BJ (cell line): ENCODE measurements around the gene OR10H1. TPM values are rescaled to one million over a fixed set of nuclear protein-coding genes. Genes with fewer than 3 reads are reported as not detected.

ENCODE experiments used
- CTCF ChIA-PET: fragments of 350-600 bp; formaldehyde crosslinking; extraction: SDS; loops from one replicate; lab custom pipeline; 2021; ENCODE audit warnings: antibody characterized with exemption, inconsistent platforms; lab: Yijun Ruan, JAX
- POLR2A ChIA-PET: fragments of 300-600 bp; sonication (Branson Sonifier 250); formaldehyde crosslinking; extraction: SDS; loops from one replicate; lab custom pipeline; 2021; ENCODE audit warnings: antibody characterized with exemption; lab: Charles Lee
- DNase-seq: peaks from one replicate; pipeline ENCODE4 v3.0.0-alpha.2; 2011; ENCODE audit warnings: low read depth
- H3K27me3 ChIP-seq: 2 replicates; pipeline ENCODE4 v1.6.0; 2011; ENCODE audit warnings: low read length; ENCODE audit not compliant: control insufficient read depth, insufficient read depth
- H3K36me3 ChIP-seq: 2 replicates; pipeline ENCODE4 v1.5.1; 2011; ENCODE audit warnings: low read length; ENCODE audit not compliant: control insufficient read depth, insufficient read depth
- H3K4me3 ChIP-seq: 2 replicates; pipeline ENCODE4 v1.5.1; 2011; ENCODE audit warnings: low read depth, mild to moderate bottlenecking, control low read depth, low read length
- CTCF ChIP-seq: IDR thresholded peaks from 2 replicates; pipeline ENCODE4 v1.5.1; 2011; ENCODE audit warnings: low read depth, mild to moderate bottlenecking, control low read depth, inconsistent platforms, low read length, moderate library complexity; ENCODE audit not compliant: insufficient read depth
- polyA plus RNA-seq: library from polyadenylated mRNA; depleted of rRNA; stranded (reverse); fragments of >200 nt; gene quantifications from 2 replicates; pipeline ENCODE4 v1.2.3, GENCODE V29; 2011

Gene OR10H1
- polyA plus RNA-seq, 1 experiment, result not detected

DNA sequence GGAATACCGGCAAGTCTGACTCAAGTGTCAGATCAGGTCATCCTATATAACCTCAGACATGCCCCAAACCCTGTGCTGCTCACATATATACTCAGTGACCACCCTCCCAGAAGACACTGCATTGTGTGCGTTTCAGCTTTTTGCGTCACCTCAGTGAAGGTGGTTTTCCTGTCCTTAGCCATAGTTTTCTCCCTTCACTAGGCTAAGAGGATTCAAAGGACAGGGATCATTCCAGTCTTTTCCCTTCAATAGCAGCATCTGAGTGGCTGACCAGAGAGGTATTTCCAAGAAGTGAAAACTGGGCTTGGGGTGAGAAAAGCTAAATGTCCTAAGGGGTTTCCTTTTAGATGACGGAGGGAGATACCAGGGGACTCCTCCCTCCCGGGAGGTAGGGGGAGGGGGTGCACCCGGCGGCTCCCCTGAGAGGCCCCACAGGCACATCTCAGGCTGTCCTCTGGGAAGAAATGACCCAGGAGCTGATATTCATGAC lies 12.7 kb upstream of the OR10H1 start:
- H3K27me3 ChIP-seq, result no peaks in the 10 kb centered on the region
- POLR2A ChIA-PET, result no interaction called here
- H3K36me3 ChIP-seq, result no peaks in the 10 kb centered on the region
- TF ChIP-seq CTCF, result no peak
- DNase-seq, result no peak
- CTCF ChIA-PET, result no interaction called here
- H3K4me3 ChIP-seq, result no peak overlapping the region

- CTCF ChIA-PET, result no interaction called here
These were observed 10.3 kb upstream of the OR10H1 start for GRCh38 chr19:15825753-15826152.

GRCh38 chr19:15820646-15821045 lies 5.2 kb upstream of the OR10H1 start:
- DNase-seq, result no peak
- no peak for TF ChIP-seq CTCF
- ChIA-PET POLR2A (no interaction called here), CTCF (no interaction called here)
- Histone ChIP-seq H3K4me3 (no peak overlapping the region), H3K27me3 (no peaks in the 10 kb centered on the region), H3K36me3 (no peaks in the 10 kb centered on the region)

More at GRCh38 chr19:15825753-15826152, 10.3 kb upstream of the OR10H1 start:
- Histone ChIP-seq H3K4me3 (no peak overlapping the region), H3K27me3 (no peaks in the 10 kb centered on the region), H3K36me3 (no peaks in the 10 kb centered on the region)
- DNase-seq, result no peak
- no peak for TF ChIP-seq CTCF
- POLR2A ChIA-PET, result no interaction called here

DNA sequence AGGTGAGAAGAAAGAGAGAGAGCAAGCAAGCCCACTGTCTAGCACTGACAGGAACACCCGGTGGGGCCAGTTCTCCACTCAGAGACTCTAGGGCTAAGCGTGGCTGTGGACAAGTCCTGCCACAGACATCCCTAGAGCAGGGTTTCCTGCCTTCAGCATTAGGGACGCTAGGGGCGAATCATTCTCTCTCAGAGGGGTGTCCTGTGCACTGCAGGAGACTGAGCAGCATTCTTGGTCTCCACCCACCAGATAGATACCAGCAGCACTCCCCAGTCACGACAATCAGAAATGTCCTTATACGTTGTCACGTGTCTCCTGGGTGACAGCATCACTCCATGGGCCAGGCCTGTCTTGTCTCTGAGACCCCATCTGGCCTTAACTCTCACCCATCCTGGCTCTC lies 1.5 kb downstream of the OR10H1 start:
- Histone ChIP-seq H3K4me3 (no peak overlapping the region), H3K36me3 (no peaks in the 10 kb centered on the region), H3K27me3 (no peaks in the 10 kb centered on the region)
- DNase-seq, result no peak
- ChIA-PET CTCF (no interaction called here), POLR2A (no interaction called here)
- TF ChIP-seq CTCF, result no peak

DNA sequence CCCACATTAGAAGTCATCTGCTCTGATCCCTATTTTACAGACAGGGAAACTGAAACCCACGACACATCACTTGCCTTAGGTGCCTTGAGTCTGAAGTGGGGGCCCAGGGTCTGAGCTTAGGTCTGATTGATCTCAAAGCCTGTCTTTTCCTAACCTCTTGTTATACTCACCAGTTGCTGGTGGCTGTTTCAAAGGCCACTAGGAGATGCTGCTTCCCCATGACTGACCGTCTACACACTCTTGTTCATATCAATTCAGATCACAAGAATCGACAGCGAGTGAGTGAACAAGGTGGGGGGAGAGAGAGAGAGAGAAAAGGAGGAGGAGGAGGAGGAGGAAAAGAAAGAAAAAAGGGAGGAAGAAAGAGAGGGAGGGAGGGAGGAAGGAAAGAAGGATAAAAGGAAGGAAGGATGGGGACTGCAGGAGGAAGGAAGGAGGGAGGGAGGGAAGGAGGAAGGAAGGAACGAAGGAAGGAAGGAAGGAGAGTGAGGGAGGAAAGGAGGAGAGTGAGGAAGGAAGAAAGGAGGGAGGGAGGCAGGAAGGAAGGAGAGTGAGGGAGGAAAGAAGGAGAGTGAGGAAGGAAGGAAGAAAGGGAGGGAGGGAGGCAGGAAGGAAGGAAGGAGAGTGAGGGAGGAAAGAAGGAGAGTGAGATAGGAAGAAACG lies 3.3 kb downstream of the OR10H1 start:
- DNase-seq, result no peak
- ChIA-PET CTCF (no interaction called here), POLR2A (no interaction called here)
- no peak overlapping the region for H3K4me3 ChIP-seq
- H3K27me3 ChIP-seq, result no peaks in the 10 kb centered on the region
- no peaks in the 10 kb centered on the region for H3K36me3 ChIP-seq
- TF ChIP-seq CTCF, result no peak
